K562 (cell line): ENCODE results near the gene LASP1NB.
A peak's percentile ranks its signal among the peaks of the same experiment; 100 is the strongest.

Experiments
- ARID1B ChIP-seq: fragments of 450-650 bp; IDR thresholded peaks from 2 replicates; pipeline ENCODE4 v1.6.1; 2016; ENCODE audit warnings: antibody characterized with exemption, mild to moderate bottlenecking, inconsistent platforms
- BCOR ChIP-seq: fragments of 450-650 bp; IDR thresholded peaks from 2 replicates; pipeline ENCODE4 v1.6.1; 2016
- CBFA2T2 ChIP-seq: fragments of 450-650 bp; conservative IDR thresholded peaks from 2 replicates; pipeline ENCODE4 v1.6.1; 2017; ENCODE audit warnings: mild to moderate bottlenecking
- CBX5 ChIP-seq: IDR thresholded peaks from 2 replicates; pipeline ENCODE4 v1.6.1; 2014; ENCODE audit warnings: low read depth, borderline replicate concordance
- CHD7 ChIP-seq: fragments of 200-600 bp; sonication (generic); IDR thresholded peaks from one replicate; pipeline ENCODE4 v1.6.1; 2012; ENCODE audit warnings: mild to moderate bottlenecking, low read depth, low read length, inconsistent platforms
- E4F1 ChIP-seq: fragments of 250-450 bp; sonication (Bioruptor Pico); IDR thresholded peaks from 2 replicates; pipeline ENCODE4 v1.5.0; 2021; ENCODE audit warnings: mild to moderate bottlenecking, borderline replicate concordance
- KDM1A ChIP-seq, 2 experiments: fragments of 450-650 bp; IDR thresholded peaks; 2 replicates each; pipeline ENCODE4 v1.6.1; 2016; ENCODE audit warnings: mild to moderate bottlenecking in 2 of 2
- PHB2 ChIP-seq: fragments of 450-650 bp; IDR thresholded peaks from 2 replicates; pipeline ENCODE4 v1.6.1; 2017; ENCODE audit warnings: low read depth
- POLR2H ChIP-seq: IDR thresholded peaks from 2 replicates; pipeline ENCODE4 v1.6.1; 2016; ENCODE audit warnings: missing genetic modification characterization, low read depth, mild to moderate bottlenecking, control low read depth, missing compliant biosample characterization, moderate library complexity
- THAP7 ChIP-seq: fragments of 250-450 bp; sonication (Bioruptor Pico); IDR thresholded peaks from 2 replicates; pipeline ENCODE4 v1.5.0; 2021
- ZFP91 ChIP-seq: sonication (generic); formaldehyde crosslinking; IDR thresholded peaks from 2 replicates; pipeline ENCODE4 v1.8.0; 2022; ENCODE audit warnings: mild to moderate bottlenecking, missing genetic modification reagents
- ZNF766 ChIP-seq: fragments of 200-800 bp; sonication (Bioruptor generic); conservative IDR thresholded peaks from 2 replicates; pipeline ENCODE4 v1.6.1; 2016; ENCODE audit warnings: missing genetic modification characterization, missing compliant biosample characterization

Gene LASP1NB

GRCh38 chr17:38894276-38894675, 31.1 kb upstream of the LASP1NB start (continued):
- TF ChIP-seq E4F1 (CRISPR knock-in tag) (no peak), ZFP91 (no peak), KDM1A (IDR thresholded peaks at IDR 0.05) (peak; percentile 91 to 92), PHB2 (0 out of 2 replicates have a peak, but pooled peaks have one; percentile 56), THAP7 (CRISPR knock-in tag) (no peak), CBFA2T2 (peak; percentile 93), CBX5 (no peak), ARID1B (peak; percentile 90), POLR2H (tag) (no peak), ZNF766 (CRISPR knock-in tag) (no peak), CHD7 (no peak), BCOR (peak; percentile 15; the same call in 1 of the 2 replicates)
